ENCODE measurements around the gene PITPNM2.
"Not testable (repeated sequence)": the region's sequence is repeated elsewhere in the genome, so short reads cannot be mapped to it uniquely, and the experiment has no call there.

PITPNM2 gene

GRCh38 chr12:123120452-123121166, 30.3 kb downstream of the PITPNM2 start:
- no peak for DNase-seq (ENCODE audit: low spot score)

- DNase-seq (ENCODE audit: low spot score) = no peak
Observed at GRCh38 chr12:123119808-123120207, 31.1 kb downstream of the PITPNM2 start.

DNA sequence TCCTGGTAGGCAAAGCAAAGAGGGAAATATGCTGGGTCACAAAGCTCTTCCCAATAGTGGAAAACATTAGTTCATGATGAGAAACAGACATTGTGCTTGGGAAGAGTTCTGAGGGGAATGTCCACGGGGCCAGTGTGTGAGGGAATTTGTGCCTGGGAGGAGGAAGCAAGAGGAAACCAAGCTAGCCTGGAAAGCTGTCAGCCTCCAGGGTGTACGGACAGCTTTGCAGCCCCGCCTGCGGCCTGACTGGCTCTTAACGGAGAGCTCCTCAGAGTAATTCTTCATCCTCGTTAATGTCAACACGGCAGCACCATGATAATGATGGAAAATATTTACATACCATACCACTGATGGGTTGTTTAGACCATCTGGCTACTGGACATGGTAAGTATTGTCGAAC, 32.4 kb downstream of the PITPNM2 start:
- no peak for DNase-seq (ENCODE audit: low spot score)

DNA sequence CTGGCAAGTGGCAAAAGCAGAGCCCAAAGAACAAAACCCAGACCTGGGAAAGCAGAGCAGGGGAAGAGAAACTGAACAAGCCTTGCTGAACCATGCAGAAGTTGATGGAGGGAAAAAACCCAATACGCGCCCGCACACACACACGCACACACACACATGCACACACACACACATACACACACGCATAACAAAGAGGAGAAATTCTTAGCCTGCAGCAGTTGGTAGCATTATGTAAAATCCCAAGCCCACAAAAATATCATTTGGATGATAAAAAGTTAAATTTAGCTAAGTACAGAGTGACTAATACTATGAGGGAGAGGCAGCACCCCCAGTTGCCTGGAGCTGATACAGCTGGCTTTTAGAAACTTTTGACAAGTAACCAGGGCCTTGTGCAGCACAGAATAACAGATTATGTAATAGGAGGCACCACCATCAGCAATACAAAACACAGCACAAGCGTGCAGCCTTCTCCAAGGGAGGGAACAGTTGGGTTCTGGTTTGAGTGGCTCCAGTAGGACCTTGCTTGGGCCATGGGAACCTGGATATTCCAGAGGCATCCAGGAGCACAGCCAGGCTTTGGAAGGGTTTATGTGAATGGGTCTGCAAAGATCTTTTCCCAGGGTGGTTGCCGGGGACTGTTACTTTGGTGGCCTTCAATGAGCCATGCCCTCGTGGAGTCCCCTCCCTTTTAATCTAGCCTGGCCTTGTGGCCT, 35.3 kb downstream of the PITPNM2 start:
- DNase-seq (ENCODE audit: low spot score) = no peak

- DNase-seq (ENCODE audit: low spot score) = no peak
Observed at GRCh38 chr12:123114304-123115083, 36.4 kb downstream of the PITPNM2 start.

- no peak for DNase-seq (ENCODE audit: low spot score)
Observed at GRCh38 chr12:123113026-123113425, 37.9 kb downstream of the PITPNM2 start.

DNA sequence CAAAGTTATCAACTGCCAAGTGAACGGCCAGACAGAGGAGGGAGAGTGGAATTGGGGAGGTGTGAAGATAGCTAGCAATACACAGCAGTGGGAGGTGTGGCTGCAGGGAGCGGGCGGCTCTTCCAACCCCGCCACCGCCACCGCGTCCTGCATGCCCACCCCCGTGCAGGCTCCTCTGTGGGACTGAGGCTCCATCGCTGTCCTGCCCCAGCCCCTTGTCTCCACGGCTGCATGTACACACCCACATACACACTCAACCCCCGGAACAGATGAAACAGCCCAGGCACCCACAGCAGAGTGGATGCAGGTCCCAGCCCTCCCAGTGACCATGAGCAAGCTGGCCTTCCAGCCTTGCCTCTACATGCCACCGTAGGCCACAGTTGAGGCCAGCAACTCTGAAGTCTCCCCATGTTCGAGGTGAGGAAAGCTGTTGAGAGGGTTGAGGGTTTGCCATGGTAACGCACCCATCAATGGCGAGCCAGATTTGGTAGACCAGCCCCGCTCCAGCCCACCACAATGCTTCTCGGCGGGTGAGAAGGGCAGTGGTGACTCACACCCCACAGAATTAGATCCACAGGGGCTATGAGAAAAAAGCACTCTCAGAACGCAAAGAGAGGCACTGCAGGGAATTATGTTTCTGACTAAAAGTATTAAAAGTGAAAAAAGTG, 39.3 kb downstream of the PITPNM2 start:
- DNase-seq (ENCODE audit: low spot score) = no peak

DNA sequence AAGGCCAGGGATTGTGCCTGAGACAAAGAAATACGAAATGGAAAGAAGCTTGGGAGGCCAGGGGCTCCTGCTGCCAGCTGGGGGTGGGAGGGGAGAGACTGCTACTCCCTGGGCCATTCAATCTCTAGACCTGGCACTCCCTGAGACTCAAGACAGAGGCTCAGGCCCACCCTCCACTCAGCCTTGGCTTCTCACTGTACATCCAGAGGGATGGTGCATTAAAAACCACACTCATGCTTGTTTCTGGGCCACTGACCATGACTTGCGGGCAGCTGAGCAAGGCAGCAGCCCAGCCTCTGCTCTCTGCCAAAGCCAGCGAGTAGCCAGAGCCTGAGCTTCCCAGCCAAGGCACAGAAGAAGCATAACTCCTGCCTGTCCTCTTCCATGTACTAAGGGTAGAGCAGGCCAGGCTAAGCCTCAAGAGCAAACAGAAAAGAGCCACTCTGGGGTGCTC, 41.5 kb downstream of the PITPNM2 start:
- no peak for DNase-seq (ENCODE audit: low spot score)

GRCh38 chr12:123108682-123109066, 42.2 kb downstream of the PITPNM2 start:
- DNase-seq (ENCODE audit: low spot score) = no peak

- DNase-seq (ENCODE audit: low spot score) = no peak
Observed at GRCh38 chr12:123107926-123108681, 42.8 kb downstream of the PITPNM2 start.

DNA sequence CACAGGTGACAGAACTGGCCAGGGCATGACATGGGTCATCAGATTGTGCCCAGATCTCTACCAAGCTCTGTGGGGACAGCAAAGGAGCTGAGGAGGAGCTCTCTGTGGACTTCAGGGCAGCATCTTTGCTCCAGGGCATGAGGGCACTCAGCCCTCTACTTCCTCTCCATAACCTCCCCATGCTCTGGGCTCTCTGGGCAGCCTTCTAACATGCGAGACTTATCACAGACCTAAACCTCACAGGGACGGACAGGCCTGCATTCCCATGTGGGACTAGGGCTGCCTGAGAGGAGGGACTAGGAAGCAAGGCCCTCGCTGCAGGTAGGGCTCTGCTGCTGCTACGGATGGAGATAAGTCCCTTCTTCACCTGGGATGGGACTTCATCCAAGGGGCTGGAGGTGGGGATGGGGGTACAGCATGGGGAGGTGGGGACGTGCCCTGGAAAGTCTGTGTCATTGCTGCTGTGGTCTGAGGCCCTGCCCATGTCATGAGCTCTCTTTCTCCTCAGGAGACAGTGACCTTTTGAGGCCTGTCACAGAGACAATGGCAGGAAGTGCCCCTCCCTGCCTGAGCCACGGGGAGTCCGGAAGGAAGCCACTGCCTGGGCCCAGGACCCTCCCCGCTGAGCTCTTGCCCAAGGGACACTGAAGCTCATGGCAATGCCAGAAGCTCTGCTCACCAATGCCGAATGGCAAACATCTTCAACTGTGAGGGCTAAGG, 44.1 kb downstream of the PITPNM2 start:
- no peak for DNase-seq (ENCODE audit: low spot score)

DNA sequence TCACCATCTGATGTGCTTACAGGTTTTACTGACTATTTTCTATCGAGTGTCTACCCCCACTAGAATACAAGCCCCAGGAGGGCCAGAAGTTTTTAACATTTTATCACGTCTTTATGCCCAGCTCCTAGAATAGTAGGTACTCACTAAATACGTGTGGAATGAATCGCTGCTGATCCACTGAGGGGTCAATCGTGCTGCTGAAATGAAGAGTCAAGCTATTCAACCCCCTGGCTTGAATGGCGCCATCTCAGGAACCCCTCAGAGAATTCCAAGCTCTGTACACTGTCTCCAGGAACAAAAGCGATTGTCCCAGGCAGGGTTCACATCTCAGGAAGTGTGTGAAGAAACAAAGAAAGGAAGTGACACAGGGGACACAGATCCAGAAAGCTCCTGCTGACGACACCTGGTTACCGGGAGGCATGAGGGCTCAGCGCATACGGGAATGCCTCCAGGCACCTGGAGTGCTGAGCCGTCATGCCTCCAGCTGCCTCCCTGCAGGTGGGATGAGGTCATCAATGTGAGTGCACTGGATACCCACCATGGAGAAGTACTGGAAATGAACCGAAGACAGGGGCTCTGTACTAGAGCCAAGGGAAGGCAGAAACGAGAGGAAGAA, 45.6 kb downstream of the PITPNM2 start:
- no peak for DNase-seq (ENCODE audit: low spot score)

DNA sequence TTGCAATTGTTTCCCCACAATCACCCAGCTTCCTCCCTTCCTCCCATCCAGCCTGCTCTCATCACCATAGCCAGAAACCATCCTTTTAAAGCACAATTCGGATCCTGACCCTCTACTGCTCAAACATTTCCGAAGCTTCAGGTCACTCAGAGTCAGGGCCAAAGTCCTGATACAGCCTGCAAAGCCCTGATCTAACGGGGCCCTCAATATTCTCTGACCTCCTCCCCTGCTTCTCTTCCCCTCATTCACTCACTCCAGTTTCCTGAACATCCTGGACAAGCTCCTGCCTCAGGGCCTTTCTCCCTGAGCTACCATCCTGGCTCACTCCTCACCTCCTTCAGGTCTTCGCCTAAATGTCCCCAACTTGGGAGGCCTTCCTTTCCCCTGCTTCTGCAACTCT, 46.1 kb downstream of the PITPNM2 start:
- DNase-seq (ENCODE audit: low spot score) = no peak

DNA sequence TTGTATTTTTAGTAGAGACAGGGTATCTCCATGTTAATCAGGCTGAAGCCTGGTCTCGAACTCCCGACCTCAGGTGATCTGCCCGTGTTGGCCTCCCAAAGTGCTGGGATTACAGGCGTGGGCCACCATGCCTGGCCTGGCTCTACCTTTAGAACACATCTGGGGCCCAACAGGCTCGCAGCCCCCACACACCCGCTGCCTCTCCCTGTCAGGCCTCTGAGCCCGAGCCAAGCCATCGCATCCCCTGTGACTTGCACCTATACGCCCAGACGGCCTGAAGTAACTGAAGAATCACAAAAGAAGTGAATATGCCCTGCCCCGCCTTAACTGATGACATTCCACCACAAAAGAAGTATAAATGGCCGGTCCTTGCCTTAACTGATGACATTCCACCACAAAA, 46.8 kb downstream of the PITPNM2 start:
- not testable (repeated sequence) for DNase-seq (ENCODE audit: low spot score)

GRCh38 chr12:123102781-123103503, 47.9 kb downstream of the PITPNM2 start:
- DNase-seq (ENCODE audit: low spot score) = no peak

DNA sequence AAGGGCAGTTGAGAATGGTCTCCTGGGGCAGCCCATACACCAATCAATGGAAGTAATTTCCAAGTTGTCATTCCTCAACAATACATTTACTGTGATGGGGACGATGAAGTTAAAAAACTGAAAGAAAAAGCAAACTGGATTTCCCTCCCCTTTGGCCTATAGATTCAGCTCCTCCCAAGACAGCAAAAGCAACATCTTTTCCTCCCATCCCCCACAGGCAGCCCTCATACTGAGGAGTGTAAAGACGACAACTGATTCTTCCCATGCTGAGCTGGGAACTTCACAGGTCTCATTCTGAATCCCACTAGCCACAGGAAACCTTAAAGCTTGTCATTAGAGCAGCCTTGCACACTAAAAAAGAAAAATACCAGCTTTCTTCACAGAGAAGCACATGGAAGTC, 48.5 kb downstream of the PITPNM2 start:
- no peak for DNase-seq (ENCODE audit: low spot score)

GRCh38 chr12:123101526-123101925, 49.4 kb downstream of the PITPNM2 start:
- DNase-seq (ENCODE audit: low spot score) = no peak

Data from iPS-NIHi11 (cell line).